ENCODE measurements around the gene RBM4B. TPM values are rescaled to one million over a fixed set of nuclear protein-coding genes. Genes with fewer than 3 reads are reported as not detected.

The RBM4B gene
- total RNA-seq, 1 experiment from 2014 or later, result 14.1 TPM

DNA sequence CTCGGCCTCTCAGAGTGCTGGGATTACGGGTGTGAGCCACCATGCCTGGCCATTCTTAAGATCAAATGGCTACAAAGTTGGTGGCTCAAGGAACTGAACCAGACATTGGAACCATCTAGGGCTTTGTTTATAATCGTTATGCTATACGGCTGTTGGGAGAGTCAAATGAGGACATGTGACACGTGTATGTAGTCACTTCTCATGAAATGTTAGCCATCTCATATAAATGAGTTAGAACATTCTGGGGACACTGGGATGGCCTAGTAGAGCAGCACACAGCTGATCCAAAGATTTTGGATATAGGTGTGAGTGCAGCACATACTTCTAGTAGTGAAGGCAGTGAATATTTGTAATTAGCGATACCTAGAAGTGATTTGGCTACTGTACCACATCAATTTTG is 45.8 kb downstream of the RBM4B start:
- H3K27me3 Mint-ChIP-seq (ENCODE audit: low read depth), result no peaks in the 10 kb centered on the region
- ATAC-seq, result no peak
- H3K4me3 Mint-ChIP-seq, result no peak overlapping the region
- TF ChIP-seq, protein P1, sequence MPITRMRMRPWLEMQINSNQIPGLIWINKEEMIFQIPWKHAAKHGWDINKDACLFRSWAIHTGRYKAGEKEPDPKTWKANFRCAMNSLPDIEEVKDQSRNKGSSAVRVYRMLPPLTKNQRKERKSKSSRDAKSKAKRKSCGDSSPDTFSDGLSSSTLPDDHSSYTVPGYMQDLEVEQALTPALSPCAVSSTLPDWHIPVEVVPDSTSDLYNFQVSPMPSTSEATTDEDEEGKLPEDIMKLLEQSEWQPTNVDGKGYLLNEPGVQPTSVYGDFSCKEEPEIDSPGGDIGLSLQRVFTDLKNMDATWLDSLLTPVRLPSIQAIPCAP (CRISPR knock-in tag; IDR thresholded peaks at IDR 0.05), result no peak
- TF ChIP-seq TP53 (CRISPR knock-in tag; IDR thresholded peaks at IDR 0.05) (no peak), GRHL2 (CRISPR knock-in tag; IDR thresholded peaks at IDR 0.05; ENCODE audit: insufficient replicate concordance, severe bottlenecking) (no peak), NFYB (CRISPR knock-in tag; conservative IDR thresholded peaks at IDR 0.05; ENCODE audit: low read depth) (no peak), SP1 (CRISPR knock-in tag; conservative IDR thresholded peaks at IDR 0.05) (no peak), IRF2 (CRISPR knock-in tag; IDR thresholded peaks at IDR 0.05; ENCODE audit: borderline replicate concordance, low read depth) (no peak), ZNF219 (CRISPR knock-in tag; IDR thresholded peaks at IDR 0.05; ENCODE audit: borderline replicate concordance) (no peak), KAT7 (CRISPR knock-in tag; IDR thresholded peaks at IDR 0.05; ENCODE audit: borderline replicate concordance) (no peak), RELA (CRISPR knock-in tag; IDR thresholded peaks at IDR 0.05; ENCODE audit: borderline replicate concordance) (no peak), TEAD4 (CRISPR knock-in tag; IDR thresholded peaks at IDR 0.05) (no peak), TEAD1 (CRISPR knock-in tag; IDR thresholded peaks at IDR 0.05) (no peak), ZNF416 (CRISPR knock-in tag; IDR thresholded peaks at IDR 0.05) (no peak)
- TF ChIP-seq, protein P2, sequence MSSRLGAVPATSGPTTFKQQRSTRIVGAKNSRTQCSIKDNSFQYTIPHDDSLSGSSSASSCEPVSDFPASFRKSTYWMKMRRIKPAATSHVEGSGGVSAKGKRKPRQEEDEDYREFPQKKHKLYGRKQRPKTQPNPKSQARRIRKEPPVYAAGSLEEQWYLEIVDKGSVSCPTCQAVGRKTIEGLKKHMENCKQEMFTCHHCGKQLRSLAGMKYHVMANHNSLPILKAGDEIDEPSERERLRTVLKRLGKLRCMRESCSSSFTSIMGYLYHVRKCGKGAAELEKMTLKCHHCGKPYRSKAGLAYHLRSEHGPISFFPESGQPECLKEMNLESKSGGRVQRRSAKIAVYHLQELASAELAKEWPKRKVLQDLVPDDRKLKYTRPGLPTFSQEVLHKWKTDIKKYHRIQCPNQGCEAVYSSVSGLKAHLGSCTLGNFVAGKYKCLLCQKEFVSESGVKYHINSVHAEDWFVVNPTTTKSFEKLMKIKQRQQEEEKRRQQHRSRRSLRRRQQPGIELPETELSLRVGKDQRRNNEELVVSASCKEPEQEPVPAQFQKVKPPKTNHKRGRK (CRISPR knock-in tag; IDR thresholded peaks at IDR 0.05; ENCODE audit: borderline replicate concordance), result no peak
- TF ChIP-seq, protein P3, sequence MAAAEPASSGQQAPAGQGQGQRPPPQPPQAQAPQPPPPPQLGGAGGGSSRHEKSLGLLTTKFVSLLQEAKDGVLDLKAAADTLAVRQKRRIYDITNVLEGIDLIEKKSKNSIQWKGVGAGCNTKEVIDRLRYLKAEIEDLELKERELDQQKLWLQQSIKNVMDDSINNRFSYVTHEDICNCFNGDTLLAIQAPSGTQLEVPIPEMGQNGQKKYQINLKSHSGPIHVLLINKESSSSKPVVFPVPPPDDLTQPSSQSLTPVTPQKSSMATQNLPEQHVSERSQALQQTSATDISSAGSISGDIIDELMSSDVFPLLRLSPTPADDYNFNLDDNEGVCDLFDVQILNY (CRISPR knock-in tag; IDR thresholded peaks at IDR 0.05), result no peak
- TF ChIP-seq, protein P4, sequence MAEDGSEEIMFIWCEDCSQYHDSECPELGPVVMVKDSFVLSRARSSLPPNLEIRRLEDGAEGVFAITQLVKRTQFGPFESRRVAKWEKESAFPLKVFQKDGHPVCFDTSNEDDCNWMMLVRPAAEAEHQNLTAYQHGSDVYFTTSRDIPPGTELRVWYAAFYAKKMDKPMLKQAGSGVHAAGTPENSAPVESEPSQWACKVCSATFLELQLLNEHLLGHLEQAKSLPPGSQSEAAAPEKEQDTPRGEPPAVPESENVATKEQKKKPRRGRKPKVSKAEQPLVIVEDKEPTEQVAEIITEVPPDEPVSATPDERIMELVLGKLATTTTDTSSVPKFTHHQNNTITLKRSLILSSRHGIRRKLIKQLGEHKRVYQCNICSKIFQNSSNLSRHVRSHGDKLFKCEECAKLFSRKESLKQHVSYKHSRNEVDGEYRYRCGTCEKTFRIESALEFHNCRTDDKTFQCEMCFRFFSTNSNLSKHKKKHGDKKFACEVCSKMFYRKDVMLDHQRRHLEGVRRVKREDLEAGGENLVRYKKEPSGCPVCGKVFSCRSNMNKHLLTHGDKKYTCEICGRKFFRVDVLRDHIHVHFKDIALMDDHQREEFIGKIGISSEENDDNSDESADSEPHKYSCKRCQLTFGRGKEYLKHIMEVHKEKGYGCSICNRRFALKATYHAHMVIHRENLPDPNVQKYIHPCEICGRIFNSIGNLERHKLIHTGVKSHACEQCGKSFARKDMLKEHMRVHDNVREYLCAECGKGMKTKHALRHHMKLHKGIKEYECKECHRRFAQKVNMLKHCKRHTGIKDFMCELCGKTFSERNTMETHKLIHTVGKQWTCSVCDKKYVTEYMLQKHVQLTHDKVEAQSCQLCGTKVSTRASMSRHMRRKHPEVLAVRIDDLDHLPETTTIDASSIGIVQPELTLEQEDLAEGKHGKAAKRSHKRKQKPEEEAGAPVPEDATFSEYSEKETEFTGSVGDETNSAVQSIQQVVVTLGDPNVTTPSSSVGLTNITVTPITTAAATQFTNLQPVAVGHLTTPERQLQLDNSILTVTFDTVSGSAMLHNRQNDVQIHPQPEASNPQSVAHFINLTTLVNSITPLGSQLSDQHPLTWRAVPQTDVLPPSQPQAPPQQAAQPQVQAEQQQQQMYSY (CRISPR knock-in tag; IDR thresholded peaks at IDR 0.05), result no peak
- TF ChIP-seq, protein P5, sequence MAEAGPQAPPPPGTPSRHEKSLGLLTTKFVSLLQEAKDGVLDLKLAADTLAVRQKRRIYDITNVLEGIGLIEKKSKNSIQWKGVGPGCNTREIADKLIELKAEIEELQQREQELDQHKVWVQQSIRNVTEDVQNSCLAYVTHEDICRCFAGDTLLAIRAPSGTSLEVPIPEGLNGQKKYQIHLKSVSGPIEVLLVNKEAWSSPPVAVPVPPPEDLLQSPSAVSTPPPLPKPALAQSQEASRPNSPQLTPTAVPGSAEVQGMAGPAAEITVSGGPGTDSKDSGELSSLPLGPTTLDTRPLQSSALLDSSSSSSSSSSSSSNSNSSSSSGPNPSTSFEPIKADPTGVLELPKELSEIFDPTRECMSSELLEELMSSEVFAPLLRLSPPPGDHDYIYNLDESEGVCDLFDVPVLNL (CRISPR knock-in tag; IDR thresholded peaks at IDR 0.05; ENCODE audit: borderline replicate concordance, low read depth), result no peak
- TF ChIP-seq, protein P6, sequence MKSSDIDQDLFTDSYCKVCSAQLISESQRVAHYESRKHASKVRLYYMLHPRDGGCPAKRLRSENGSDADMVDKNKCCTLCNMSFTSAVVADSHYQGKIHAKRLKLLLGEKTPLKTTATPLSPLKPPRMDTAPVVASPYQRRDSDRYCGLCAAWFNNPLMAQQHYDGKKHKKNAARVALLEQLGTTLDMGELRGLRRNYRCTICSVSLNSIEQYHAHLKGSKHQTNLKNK (CRISPR knock-in tag; IDR thresholded peaks at IDR 0.05), result no peak
- TF ChIP-seq, protein P7, sequence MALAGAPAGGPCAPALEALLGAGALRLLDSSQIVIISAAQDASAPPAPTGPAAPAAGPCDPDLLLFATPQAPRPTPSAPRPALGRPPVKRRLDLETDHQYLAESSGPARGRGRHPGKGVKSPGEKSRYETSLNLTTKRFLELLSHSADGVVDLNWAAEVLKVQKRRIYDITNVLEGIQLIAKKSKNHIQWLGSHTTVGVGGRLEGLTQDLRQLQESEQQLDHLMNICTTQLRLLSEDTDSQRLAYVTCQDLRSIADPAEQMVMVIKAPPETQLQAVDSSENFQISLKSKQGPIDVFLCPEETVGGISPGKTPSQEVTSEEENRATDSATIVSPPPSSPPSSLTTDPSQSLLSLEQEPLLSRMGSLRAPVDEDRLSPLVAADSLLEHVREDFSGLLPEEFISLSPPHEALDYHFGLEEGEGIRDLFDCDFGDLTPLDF (CRISPR knock-in tag; IDR thresholded peaks at IDR 0.05), result no peak
- peaks cover 58% of the 10 kb centered on the region for H3K36me3 Mint-ChIP-seq
- ChIA-PET POLR2A (no interaction called here), CTCF (no interaction called here)
- no peaks in the 10 kb centered on the region for H3K9me3 Mint-ChIP-seq
- DNase-seq (ENCODE audit: low spot score), result no peak
- H3K4me1 Mint-ChIP-seq, result peaks cover 6% of the 10 kb centered on the region
- H3K27ac Mint-ChIP-seq, result no peak overlapping the region

Measured in WTC11 (cell line).